Neural progenitor cell (in vitro differentiated cells): ENCODE data around the gene VAV1. TPM values are rescaled to one million over a fixed set of nuclear protein-coding genes. Genes with fewer than 3 reads are reported as not detected.
"Not testable (repeated sequence)": the region's sequence is repeated elsewhere in the genome, so short reads cannot be mapped to it uniquely, and the experiment has no call there.

Experiments
- DNase-seq: peaks from one replicate; pipeline ENCODE4 v3.0.0-alpha.2; 2016; ENCODE audit warnings: low spot score
- H2AFZ ChIP-seq: fragments of 200-600 bp; sonication (generic); replicated peaks from 2 replicates; pipeline ENCODE4 v1.6.1; 2016; ENCODE audit warnings: antibody characterized with exemption
- H3F3A ChIP-seq: fragments of 200-600 bp; sonication (generic); 2 replicates; pipeline ENCODE4 v1.6.1; 2016; ENCODE audit warnings: antibody characterized with exemption, low read depth
- H3K27ac ChIP-seq: fragments of 200-600 bp; sonication (generic); 2 replicates; pipeline ENCODE4 v1.5.1; 2016; ENCODE audit warnings: mild to moderate bottlenecking
- H3K27me3 ChIP-seq: fragments of 200-600 bp; sonication (generic); 2 replicates; pipeline ENCODE4 v1.6.1; 2016; ENCODE audit warnings: mild to moderate bottlenecking, moderate library complexity
- H3K36me3 ChIP-seq: fragments of 200-600 bp; sonication (generic); 2 replicates; pipeline ENCODE4 v1.5.1; 2016
- H3K4me1 ChIP-seq: fragments of 200-600 bp; sonication (generic); 2 replicates; pipeline ENCODE4 v1.6.1; 2016; ENCODE audit warnings: mixed run types
- H3K4me2 ChIP-seq: fragments of 200-600 bp; sonication (generic); 2 replicates; pipeline ENCODE4 v1.6.1; 2016
- H3K4me3 ChIP-seq: fragments of 200-600 bp; sonication (generic); 2 replicates; pipeline ENCODE4 v1.5.1; 2016
- H3K79me2 ChIP-seq: fragments of 200-600 bp; sonication (generic); 2 replicates; pipeline ENCODE4 v1.6.1; 2016; ENCODE audit warnings: low read depth
- H3K9ac ChIP-seq: fragments of 200-600 bp; sonication (generic); 2 replicates; pipeline ENCODE4 v1.6.1; 2016
- H3K9me3 ChIP-seq: fragments of 200-600 bp; sonication (generic); 2 replicates; pipeline ENCODE4 v1.5.1; 2016; ENCODE audit warnings: low read depth
- H4K20me1 ChIP-seq: fragments of 200-600 bp; sonication (generic); 2 replicates; pipeline ENCODE4 v1.6.1; 2016; ENCODE audit warnings: low read depth
- H3K27ac Mint-ChIP-seq: 3 replicates; pipeline ENCODE4 v1.8.0; 2021; ENCODE audit warnings: mixed read lengths
- H3K27me3 Mint-ChIP-seq: 2 replicates; pipeline ENCODE4 v1.8.0; 2022; ENCODE audit warnings: low read depth, mild to moderate bottlenecking, inconsistent platforms, moderate library complexity, mixed read lengths; ENCODE audit not compliant: insufficient read depth
- H3K36me3 Mint-ChIP-seq: 3 replicates; pipeline ENCODE4 v1.8.0; 2021; ENCODE audit warnings: mixed read lengths
- H3K4me1 Mint-ChIP-seq: 3 replicates; pipeline ENCODE4 v1.8.0; 2021; ENCODE audit warnings: mixed read lengths
- H3K4me3 Mint-ChIP-seq: 3 replicates; pipeline ENCODE4 v1.8.0; 2021; ENCODE audit warnings: mild to moderate bottlenecking, moderate library complexity, mixed read lengths
- H3K9me3 Mint-ChIP-seq: 3 replicates; pipeline ENCODE4 v1.8.0; 2020; ENCODE audit warnings: mixed read lengths
- EZH2 ChIP-seq: fragments of 200-600 bp; sonication (generic); IDR thresholded peaks from 2 replicates; pipeline ENCODE4 v1.6.1; 2017; ENCODE audit warnings: antibody characterized with exemption, mild to moderate bottlenecking, moderate library complexity
- EZH2phosphoT487 ChIP-seq: fragments of 200-600 bp; sonication (generic); IDR thresholded peaks from 2 replicates; pipeline ENCODE4 v1.6.1; 2017; ENCODE audit warnings: antibody characterized with exemption
- total RNA-seq: library from RNA; depleted of rRNA; stranded (reverse); fragments of >200 nt; gene quantifications from 2 replicates; pipeline ENCODE4 v1.2.3, GENCODE V29; 2015; ENCODE audit warnings: low replicate concordance
- TF ChIP-seq, protein P1 (sequence below): fragments of 200-600 bp; sonication (generic); IDR thresholded peaks from 2 replicates; pipeline ENCODE4 v1.5.1; 2017; ENCODE audit warnings: antibody characterized with exemption, mild to moderate bottlenecking

Gene VAV1
- total RNA-seq, 1 donor from 2014 or later = not detected

DNA sequence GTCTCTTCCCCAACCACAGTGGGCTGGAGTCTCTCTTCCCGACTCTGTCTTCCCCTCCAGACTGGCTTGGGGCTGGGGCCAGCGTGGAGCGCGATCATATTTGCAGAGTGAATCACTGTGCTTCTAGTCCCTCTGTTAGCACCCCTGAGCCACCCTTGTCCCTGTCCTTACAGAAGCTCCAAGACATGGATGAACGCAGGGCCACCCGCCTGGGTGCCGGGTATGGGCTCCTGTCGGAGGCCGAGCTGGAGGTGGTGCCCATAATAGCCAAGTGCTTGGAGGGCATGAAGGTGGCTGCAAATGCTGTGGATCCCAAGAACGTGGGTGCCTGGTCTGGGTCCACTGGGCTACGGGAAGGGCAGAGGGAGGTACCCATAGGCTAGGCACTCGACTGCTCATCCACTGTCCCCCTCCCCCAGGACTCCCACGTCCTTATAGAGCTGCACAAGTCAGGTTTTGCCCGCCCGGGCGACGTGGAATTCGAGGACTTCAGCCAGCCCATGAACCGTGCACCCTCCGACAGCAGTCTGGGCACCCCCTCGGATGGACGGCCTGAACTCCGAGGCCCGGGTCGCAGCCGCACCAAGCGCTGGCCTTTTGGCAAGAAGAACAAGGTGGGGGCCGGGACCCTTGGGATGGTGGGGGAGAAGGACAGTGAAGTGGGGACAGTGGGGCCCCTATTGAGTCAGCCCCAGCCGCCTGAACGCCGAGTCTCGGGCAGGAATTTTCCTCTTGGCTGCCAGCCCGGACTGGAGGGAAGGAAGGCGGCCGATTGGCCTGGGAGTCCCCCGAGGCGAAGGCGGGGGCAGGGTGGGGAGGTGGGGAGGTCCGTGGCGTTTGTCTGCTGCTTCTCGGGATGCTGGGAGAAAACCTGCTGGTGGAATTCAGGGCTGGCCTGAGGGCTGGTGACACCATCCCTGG lies 27.9 kb upstream of the VAV1 start:
- H3F3A ChIP-seq = peaks cover 46% of the 10 kb centered on the region
- H3K27me3 ChIP-seq = no peaks in the 10 kb centered on the region
- peaks cover 10% of the 10 kb centered on the region for H3K36me3 Mint-ChIP-seq
- H3K4me3 Mint-ChIP-seq = peak overlapping the region; percentile 72
- H3K9me3 Mint-ChIP-seq = no peaks in the 10 kb centered on the region
- peak overlapping the region; percentile 68 for H3K4me2 ChIP-seq
- peak overlapping the region; percentile 92 for H3K27ac ChIP-seq
- no peaks in the 10 kb centered on the region for H4K20me1 ChIP-seq
- H3K9me3 ChIP-seq = no peaks in the 10 kb centered on the region
- H3K4me1 Mint-ChIP-seq = peaks cover 36% of the 10 kb centered on the region
- H3K4me1 ChIP-seq = peaks cover 39% of the 10 kb centered on the region
- peaks cover 25% of the 10 kb centered on the region for H3K79me2 ChIP-seq
- H3K27ac Mint-ChIP-seq = peak overlapping the region; percentile 87
- peak overlapping the region; percentile 25 for H3K4me3 ChIP-seq
- H3K9ac ChIP-seq = no peak overlapping the region
- no peaks in the 10 kb centered on the region for H3K27me3 Mint-ChIP-seq
- TF ChIP-seq EZH2phosphoT487 (no peak), EZH2 (no peak)
- TF ChIP-seq, protein P1, sequence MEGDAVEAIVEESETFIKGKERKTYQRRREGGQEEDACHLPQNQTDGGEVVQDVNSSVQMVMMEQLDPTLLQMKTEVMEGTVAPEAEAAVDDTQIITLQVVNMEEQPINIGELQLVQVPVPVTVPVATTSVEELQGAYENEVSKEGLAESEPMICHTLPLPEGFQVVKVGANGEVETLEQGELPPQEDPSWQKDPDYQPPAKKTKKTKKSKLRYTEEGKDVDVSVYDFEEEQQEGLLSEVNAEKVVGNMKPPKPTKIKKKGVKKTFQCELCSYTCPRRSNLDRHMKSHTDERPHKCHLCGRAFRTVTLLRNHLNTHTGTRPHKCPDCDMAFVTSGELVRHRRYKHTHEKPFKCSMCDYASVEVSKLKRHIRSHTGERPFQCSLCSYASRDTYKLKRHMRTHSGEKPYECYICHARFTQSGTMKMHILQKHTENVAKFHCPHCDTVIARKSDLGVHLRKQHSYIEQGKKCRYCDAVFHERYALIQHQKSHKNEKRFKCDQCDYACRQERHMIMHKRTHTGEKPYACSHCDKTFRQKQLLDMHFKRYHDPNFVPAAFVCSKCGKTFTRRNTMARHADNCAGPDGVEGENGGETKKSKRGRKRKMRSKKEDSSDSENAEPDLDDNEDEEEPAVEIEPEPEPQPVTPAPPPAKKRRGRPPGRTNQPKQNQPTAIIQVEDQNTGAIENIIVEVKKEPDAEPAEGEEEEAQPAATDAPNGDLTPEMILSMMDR = no peak
- DNase-seq = peak; percentile 34
- peaks cover 3% of the 10 kb centered on the region for H3K36me3 ChIP-seq
- no peak overlapping the region for H2AFZ ChIP-seq

DNA sequence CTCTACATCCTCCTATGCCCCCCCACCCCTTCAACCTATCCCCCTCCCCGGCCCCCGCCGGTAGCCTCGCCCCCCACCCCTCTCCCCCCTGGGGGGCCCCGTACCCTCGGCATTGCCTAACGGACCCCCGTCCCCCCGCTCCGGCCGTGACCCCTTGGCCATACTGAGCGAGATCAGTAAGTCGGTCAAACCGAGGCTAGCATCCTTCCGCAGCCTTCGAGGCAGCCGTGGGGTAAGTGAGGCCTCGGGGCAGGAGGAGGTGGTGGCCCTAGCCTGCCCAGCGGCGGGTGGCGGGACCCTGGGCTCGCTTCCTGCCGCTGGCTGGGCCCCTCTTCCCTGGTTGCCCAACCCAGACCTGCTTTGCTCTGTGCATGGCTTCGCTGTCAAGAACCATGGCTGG lies 26.5 kb upstream of the VAV1 start:
- H3K36me3 ChIP-seq = peaks cover 3% of the 10 kb centered on the region
- TF ChIP-seq EZH2 = no peak
- TF ChIP-seq, protein P1 = no peak
- no peak for TF ChIP-seq EZH2phosphoT487
- H3K9me3 Mint-ChIP-seq = no peaks in the 10 kb centered on the region
- no peak overlapping the region for H3K9ac ChIP-seq
- H2AFZ ChIP-seq = no peak overlapping the region
- H4K20me1 ChIP-seq = no peaks in the 10 kb centered on the region
- no peaks in the 10 kb centered on the region for H3K27me3 ChIP-seq
- H3K4me3 ChIP-seq = no peak overlapping the region
- H3K4me1 ChIP-seq = peaks cover 39% of the 10 kb centered on the region
- H3K27ac Mint-ChIP-seq = no peak overlapping the region
- H3K27ac ChIP-seq = no peak overlapping the region
- peaks cover 34% of the 10 kb centered on the region for H3K4me1 Mint-ChIP-seq
- H3K9me3 ChIP-seq = no peaks in the 10 kb centered on the region
- DNase-seq = no peak
- H3K4me3 Mint-ChIP-seq = no peak overlapping the region
- peaks cover 15% of the 10 kb centered on the region for H3K79me2 ChIP-seq
- peaks cover 35% of the 10 kb centered on the region for H3F3A ChIP-seq
- H3K36me3 Mint-ChIP-seq = peaks cover 13% of the 10 kb centered on the region
- H3K4me2 ChIP-seq = no peak overlapping the region
- H3K27me3 Mint-ChIP-seq = no peaks in the 10 kb centered on the region

DNA sequence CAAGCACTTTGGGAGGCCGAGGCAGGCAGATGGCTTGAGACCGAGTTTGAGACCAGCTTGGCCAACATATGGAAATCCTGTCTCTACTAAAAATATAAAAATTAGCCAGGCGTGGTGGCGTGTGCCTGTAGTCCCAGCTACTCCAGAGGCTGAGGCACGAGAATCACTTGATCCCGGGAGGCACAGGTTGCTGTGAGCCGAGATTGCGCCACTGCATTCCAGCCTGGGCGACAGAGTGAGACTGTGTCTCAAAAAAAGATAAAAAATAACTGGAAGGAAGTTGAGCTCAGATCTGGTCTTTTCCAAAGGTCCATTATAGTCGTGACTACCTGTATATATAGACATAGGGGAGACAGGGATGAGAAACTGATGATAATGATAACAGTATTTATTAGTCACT lies 24.0 kb upstream of the VAV1 start:
- not testable (repeated sequence) for H3K27ac Mint-ChIP-seq, H3K4me3 ChIP-seq, H2AFZ ChIP-seq, H3K4me3 Mint-ChIP-seq, H4K20me1 ChIP-seq, H3K9ac ChIP-seq, H3K9me3 Mint-ChIP-seq, H3K36me3 ChIP-seq, H3K27ac ChIP-seq, H3K27me3 Mint-ChIP-seq, H3K27me3 ChIP-seq, H3K9me3 ChIP-seq, DNase-seq, H3K4me2 ChIP-seq, H3K79me2 ChIP-seq
- Mint-ChIP-seq H3K4me1 (peaks cover 19% of the 10 kb centered on the region), H3K36me3 (peaks cover 18% of the 10 kb centered on the region)
- peaks cover 20% of the 10 kb centered on the region for H3K4me1 ChIP-seq
- peaks cover 37% of the 10 kb centered on the region for H3F3A ChIP-seq

DNA sequence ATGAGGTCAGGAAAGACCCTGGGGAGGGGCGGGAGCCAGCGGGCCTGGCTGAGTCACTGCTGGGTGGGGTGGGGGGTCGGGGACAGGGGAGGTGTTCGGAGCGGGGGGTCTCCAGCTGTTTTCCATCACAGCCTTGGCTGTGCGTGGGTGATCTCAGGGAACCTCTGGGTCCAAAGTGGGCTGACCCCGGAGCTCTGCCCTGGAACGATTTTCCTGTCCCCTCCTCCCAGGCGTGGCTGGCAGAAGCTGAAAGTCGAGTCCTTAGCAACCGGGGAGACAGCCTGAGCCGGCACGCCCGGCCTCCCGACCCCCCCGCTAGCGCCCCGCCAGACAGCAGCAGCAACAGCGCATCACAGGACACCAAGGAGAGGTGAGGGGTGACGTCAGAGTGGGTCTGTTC lies 22.4 kb upstream of the VAV1 start:
- Histone ChIP-seq H4K20me1 (peaks cover 6% of the 10 kb centered on the region), H3K79me2 (no peaks in the 10 kb centered on the region), H3K27ac (no peak overlapping the region), H3K4me3 (no peak overlapping the region), H3K4me2 (no peak overlapping the region), H3K36me3 (peaks cover 3% of the 10 kb centered on the region), H3K9ac (no peak overlapping the region), H3F3A (peaks cover 29% of the 10 kb centered on the region), H2AFZ (no peak overlapping the region), H3K4me1 (peaks cover 6% of the 10 kb centered on the region), H3K9me3 (no peaks in the 10 kb centered on the region), H3K27me3 (no peaks in the 10 kb centered on the region)
- peaks cover 7% of the 10 kb centered on the region for H3K27me3 Mint-ChIP-seq
- TF ChIP-seq EZH2 (no peak), EZH2phosphoT487 (no peak)
- TF ChIP-seq, protein P1 = no peak
- H3K4me3 Mint-ChIP-seq = no peak overlapping the region
- peaks cover 14% of the 10 kb centered on the region for H3K36me3 Mint-ChIP-seq
- H3K9me3 Mint-ChIP-seq = no peaks in the 10 kb centered on the region
- H3K4me1 Mint-ChIP-seq = peaks cover 8% of the 10 kb centered on the region
- DNase-seq = no peak
- no peak overlapping the region for H3K27ac Mint-ChIP-seq
